HUDEP-2 (cell line): ENCODE results near the gene FGFRL1.
"Not testable (repeated sequence)": the region's sequence is repeated elsewhere in the genome, so short reads cannot be mapped to it uniquely, and the experiment has no call there.

ENCODE experiments used
- DNase-seq, 76 experiments: peaks; one replicate each; lab custom pipeline; 2025; ENCODE audit not compliant: unreplicated experiment in 76 of 76; lab: John Stamatoyannopoulos, UW

The FGFRL1 gene

DNA sequence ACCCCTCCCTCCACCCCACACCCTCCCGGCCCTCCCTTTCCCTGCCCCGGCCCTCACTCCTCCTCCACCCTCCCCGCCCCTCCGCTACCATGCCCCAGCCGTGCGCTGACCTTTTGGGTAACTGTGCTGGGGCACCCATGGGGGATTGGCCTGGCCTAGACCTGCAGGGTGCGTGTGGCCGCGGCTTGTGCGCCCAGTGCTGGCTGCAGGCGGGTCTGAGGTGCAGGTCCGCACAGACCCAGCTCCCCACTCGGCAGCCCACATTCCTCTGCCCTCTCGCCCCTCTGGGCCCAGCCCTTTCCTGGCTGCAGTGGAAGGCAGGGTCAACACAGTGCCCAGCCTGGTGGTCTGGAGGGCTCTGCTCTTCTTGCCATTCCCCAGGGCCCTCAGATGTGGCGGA lies 24.7 kb downstream of the FGFRL1 start:
- DNase-seq = peak in 1 of 76 experiments; percentile 24

DNA sequence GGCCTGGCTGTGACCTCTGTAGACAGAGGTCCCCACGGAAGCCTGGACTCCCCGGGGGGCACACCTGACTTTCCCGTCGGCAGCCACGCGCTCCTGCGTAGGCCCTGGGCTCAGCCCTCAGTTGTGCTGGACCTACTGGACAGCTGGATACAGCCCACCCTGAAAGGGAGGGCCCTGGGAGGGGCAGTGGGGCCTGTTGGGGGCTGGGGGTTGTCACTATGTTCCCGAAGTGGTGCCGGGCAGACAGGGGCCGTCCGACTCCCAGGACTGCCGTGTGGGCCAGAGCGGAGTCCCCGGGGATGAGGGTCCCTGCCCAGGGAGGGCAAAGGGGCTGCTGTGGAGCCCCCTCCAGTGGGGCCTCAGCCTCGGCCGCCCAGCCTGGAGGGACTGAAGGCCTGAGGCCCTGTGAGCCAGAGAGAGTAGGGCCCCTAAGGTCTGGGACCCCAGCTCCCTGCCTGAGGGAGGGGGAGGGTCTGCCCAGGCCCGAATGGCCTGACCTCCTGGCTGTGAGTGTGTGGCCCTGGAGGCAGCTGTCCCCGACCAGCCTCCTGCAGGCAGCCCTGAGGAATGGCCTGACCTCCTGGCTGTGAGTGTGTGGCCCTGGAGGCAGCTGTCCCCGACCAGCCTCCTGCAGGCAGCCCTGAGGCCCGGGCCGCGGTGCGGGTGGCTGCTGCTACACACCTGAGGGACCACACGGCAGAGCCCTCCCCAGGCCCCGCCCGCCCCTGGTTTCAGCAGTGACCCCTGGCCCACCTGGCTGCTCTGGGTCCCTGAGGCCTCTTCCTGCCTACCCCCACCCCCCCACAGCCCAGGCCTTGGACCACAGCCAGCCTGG lies 25.8 kb downstream of the FGFRL1 start:
- no peak for DNase-seq

DNA sequence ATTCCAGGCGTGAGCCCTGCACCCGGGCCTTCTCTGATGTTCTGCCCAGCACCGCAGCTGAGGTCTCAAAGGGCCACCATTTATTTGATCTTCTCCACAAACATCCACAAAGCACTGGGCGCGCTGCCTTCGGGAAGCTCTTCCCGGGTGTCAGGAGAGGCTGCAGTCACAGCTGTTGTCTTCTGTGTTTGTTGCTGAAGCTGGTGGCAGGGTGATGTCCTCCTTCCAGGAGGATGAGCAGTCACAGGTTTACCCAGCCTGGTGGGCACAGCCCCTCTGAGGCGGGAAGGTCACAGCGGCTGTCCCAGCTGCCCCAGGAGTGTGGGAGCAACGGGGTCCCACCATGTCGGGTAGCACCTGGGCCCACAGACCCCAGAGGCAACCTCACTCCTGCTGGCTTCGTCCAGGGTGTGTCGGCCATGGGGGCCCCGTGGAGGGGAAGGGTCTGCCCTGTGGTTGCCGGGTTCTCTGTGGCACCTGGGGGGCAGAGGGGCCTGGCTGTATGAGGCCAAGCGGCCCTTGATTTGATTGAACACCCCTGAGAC lies 27.6 kb downstream of the FGFRL1 start:
- no peak for DNase-seq

DNA sequence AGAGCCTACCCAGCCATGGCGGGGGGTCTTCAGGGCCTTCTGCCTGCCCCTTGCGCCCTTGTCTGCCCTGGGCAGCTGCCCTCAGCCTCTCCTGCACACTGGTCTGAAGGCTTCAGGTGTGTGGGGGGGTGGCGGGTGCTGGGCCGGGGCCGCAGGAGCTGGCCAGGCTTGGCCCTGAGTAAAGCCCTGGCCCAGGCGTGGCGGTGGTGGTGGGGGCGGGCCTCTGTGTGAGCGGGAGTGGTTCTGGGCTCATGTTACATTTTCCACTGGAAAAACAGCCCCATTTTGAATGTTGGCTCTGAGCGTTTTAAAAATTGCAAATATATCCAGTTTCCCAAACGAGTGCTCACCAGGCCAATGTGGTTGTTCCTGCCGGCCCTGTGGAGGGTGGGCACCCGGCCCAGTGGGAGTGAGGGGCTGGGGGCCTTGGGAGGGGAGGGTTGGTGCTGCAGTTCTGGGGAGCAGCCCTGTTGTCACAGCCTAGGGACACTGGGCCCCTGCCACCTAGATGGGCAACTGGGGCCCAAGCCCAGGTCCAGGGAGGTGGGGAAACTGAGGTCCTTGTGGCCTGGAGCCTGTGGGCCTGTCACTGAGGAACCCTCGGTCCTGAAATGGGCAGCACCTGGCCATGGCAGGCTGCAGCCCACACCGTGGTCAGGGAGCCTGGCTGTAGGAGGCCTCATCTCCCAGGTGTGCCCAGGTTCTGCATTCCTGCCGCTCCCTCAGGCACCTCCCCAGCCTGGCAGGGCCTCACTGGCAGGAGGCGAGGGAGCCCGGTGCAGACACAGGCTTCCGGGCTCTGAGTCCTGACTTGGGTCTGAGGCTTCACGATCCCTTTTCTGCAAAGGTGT lies 28.3 kb downstream of the FGFRL1 start:
- DNase-seq = peak in 18 of 76 experiments; percentile 10 to 45 (median 22)

DNA sequence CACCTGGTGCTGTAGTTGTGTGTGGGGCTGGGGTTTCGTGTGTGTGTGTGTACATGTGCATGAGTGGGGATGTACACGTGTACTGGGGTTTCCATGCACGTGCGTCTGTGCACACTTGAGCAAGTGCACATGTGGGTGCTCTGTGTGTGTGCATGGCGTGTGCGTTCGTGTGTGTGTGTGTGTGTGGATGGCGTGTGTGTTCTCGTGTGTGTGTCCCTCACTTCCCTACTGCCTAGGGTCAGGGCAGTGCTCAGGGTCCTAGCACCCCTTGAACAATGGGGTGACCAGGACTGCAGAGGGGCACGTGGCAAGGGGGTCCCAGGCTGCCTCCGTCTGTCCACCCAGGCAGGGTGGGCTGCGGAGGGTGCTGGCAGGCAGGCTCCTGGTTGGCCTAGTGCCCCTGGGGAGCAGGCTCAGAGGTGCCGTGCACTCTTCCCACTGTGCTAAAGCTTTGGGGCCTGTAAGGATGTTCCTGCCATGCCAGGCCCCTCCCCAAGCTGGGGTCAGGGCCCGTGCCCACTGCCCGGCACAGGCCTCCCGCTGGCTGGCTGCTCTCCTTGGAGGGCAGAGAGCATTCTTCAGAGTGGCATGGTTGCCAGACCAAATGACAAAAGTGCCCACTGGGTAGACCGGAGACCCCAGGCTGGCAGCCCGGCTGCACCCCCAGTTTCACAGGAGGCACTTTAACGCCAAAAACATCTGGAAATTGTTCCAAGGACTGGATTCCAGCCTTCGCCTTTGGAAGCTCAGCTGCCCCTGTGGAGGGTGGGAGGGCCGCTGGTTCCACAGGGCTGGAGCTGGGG lies 29.1 kb downstream of the FGFRL1 start:
- no peak for DNase-seq

DNA sequence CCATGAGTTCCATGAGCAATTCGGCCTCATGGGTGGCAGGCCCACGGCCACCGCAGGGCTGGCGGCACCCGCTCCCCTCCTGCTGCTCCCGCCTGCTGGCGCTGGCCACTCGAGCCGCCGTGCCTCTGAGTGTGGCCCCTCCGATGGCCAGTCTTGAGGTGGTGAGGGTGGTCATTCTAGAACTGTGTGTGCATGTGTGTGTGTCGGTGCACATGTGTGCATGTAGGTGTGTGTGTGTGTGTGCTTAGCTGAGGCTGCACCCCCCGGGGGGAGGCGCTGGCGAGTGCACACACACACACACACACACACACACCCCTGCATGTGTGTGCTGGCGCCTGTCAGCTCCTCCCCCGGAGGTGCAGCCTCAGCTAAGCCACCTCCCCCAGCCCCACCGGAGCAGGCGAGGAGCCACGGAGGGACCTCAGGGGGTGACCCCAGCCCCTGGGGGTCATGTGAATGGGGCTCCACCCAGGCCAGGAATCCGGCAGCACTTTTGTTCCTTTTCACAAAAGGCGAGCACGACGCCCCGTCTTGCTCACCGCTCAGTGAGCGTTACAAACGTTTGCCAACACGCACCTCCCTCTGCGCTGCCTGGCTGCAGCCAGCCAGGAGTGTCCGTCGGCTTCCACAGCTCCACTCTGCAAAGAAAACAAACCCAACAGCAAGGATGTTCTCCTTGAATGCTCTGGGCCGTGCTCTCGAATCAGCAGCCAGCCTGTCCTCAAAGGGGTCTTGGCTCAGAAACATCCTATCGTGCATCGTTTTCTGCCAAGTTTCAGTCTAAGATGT lies 29.9 kb downstream of the FGFRL1 start:
- DNase-seq = no peak

DNA sequence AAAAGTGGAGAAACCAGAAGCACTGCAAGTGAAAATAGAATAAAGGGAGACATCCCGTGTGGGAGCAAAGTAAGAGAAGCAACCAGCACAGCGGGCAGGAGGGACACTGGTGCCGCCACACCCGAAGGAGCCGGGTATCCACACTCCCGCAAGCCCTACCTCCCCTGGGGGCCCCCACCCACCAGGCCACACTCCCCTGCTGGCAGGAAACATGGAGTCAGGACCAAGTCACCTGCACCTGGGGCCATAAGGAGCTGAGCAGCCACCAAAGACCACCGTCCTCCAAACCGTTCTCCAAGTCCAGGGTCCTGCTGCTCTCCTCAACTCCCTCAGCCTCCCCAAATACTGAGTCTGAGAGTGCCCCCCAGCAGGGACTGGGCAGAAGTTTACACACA lies 30.5 kb downstream of the FGFRL1 start:
- no peak for DNase-seq

DNA sequence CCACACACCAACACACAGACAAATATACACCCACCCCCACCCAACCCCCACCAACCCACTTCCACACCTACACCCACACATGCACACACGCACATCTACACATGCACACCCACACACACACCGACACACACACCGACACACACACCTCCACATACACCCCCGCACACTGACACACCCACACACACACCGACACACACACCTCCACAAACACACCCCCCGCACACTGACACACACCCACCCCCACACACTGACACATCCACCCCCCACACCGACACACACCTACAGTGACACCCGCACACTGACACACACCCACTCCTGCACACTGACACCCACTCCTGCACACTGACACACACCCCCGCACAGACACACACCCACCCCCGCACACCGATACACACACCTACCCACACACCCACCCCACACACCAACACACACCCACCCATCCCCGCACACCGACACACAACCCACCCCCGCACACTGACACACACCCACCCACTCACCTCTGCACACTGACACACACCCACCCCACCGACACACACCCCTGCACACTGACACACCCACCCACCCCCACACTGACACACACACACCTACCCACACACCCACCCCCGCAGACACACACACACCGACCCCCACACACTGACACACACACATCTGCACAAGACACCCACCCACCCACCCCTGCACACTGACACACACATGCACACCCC lies 31.1 kb downstream of the FGFRL1 start:
- DNase-seq = no peak

DNA sequence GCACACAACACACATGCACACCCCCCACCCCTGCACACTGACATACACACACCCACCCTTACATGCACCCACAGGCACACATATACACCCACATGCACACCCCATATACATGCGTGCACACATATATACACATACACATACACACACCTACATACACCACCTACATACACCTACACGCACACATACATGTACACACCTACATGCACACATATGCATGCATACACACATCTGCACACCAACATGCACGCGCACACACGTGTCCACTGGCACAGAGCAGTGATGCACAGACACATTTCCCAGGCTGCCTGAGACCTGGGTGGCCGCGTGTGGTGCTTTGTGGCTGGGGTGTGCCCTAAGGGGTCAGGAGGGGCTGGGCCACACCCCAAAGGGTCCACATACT lies 31.7 kb downstream of the FGFRL1 start:
- no peak for DNase-seq

DNA sequence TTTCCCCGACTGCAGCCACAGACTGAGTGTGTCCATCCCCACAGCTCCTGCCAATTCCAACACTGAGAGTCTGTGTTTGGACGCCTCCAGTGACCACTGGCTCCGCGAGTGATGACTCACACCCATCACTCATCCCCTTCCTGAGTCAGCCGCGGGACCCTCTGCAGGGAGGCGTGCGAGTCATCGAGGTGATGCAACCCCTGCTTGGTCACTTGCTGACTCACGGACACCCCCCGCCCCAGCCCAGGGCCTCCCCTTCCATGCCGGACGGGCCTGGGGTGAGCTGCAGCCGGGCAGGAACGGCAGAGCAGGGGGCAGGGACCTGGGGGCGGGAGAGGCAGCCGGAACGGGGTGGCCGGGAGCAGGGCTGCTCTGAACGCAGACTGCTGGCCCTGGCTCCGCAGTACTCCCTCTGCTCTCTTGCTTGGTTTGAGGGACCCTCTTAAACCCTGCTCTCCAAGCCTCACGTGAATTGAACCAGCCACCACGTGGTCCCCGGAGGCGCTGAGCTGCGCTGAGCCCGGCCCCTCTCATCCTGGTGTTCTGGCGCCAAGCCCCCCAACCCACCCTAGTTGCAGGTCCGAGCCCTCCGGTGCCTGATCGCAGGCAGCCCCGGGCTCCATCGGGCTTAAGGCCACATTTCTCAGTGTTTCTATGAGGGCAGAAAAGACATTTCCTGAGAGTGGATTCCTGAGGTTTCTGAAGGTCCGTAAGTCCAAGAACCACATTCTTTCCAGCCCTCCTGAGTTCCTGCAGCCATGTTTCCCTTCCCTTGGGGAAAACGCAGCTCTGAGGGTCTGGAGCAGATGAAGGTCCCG lies 32.4 kb downstream of the FGFRL1 start:
- peak in 8 of 76 experiments; percentile 11 to 36 (median 22) for DNase-seq

DNA sequence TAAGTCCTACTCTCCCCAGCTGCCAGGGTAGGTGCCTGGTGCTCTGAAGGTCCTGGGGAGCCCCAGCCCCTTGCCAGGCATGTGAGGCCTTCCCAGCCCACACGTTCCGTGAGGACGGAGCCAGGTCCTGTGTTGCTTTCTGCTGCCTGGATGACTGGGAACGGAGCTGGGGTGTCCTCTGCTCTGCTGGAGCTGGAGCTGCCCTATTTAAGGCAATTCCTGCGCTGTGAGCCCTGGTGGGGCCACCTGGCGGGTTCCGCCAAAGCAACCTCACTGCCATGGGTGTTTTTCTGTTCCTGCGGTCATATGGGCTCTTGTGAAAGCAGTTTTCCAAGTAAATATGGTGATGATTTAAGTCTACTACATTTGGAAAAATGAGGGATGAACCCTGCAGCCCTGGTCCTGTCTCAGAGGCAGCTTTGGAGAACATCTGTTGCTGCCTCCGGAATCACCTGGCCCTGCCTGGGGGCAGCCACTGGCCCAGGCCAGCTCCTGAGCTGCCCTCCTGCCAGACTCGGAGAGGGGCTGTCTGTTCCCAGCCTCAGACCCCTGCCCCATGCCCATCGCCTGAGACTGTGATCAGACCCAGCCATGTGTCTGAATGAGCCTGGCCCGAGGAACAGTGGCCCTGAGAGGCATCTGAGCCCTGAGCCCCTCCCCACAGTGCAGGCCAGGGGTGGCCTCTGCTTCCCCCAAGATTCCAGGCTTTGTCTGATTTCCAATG lies 33.2 kb downstream of the FGFRL1 start:
- no peak for DNase-seq

DNA sequence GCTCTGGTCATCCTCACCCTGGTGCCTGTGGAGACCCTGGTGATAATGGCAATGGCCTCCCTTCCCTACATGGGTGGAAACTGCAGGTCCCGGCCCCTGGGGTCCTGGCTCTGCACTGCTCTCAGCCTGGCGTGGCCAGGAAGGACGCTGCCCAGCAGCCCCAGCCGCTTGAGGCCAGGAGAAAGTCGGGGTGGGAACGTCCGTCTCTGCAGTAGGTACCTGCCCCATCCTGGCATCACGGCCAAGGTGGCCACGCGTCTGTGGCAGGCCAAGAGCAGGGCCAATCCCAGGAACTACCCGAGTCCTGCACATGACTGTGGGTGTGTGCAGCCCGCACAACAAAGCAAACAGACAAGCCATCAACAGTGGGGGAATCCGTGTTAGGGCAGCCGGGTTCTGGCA lies 33.8 kb downstream of the FGFRL1 start:
- no peak for DNase-seq

DNA sequence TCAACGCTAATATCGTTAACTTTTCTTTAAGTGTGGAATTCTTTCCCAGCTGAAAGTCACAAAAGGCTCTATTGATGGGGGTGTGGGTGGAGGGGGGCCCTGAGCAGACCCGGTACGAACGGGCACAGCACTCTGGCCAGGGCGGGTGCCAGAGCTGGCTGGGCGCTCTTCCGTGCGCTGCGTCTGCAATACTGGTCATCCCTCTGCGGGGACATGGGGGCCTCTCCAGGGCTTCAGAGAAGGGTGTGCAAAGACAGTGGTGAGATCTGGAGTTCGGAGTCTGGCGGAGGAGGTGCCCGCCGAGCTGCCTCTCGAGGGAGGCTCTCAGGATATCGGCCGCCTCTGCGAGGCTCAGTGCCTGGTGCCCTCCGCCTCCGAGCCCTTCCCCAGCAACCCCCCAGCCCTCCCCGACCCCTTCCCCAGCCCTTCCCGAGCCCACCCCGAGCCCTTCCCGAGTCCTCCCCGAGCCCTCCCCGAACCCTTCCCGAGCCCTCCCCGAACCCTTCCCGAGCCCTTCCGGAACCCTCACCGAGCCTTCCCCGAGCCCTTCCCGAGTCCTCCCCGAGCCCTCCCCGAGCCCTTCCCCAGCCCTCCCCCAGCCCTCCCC lies 34.3 kb downstream of the FGFRL1 start:
- DNase-seq = no peak

DNA sequence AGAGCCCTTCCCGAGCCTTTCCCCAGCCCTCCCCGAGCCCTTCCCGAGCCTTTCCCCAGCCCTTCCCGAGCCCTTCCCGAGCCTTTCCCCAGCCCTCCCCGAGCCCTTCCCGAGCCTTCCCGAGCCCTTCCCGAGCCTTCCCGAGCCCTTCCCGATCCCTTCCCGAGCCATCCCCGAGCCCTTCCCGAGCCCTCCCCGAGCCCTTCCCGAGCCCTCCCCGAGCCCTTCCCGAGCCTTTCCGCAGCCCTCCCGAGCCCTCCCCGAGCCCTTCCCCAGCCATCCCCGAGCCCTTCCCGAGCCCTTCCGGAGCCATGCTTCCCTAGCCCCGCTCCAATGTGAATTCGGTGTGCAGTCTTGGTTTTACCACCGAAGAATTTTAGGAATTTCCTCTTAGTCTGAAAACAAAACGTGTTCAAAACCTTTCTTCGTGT lies 35.2 kb downstream of the FGFRL1 start:
- not testable (repeated sequence) for DNase-seq

DNA sequence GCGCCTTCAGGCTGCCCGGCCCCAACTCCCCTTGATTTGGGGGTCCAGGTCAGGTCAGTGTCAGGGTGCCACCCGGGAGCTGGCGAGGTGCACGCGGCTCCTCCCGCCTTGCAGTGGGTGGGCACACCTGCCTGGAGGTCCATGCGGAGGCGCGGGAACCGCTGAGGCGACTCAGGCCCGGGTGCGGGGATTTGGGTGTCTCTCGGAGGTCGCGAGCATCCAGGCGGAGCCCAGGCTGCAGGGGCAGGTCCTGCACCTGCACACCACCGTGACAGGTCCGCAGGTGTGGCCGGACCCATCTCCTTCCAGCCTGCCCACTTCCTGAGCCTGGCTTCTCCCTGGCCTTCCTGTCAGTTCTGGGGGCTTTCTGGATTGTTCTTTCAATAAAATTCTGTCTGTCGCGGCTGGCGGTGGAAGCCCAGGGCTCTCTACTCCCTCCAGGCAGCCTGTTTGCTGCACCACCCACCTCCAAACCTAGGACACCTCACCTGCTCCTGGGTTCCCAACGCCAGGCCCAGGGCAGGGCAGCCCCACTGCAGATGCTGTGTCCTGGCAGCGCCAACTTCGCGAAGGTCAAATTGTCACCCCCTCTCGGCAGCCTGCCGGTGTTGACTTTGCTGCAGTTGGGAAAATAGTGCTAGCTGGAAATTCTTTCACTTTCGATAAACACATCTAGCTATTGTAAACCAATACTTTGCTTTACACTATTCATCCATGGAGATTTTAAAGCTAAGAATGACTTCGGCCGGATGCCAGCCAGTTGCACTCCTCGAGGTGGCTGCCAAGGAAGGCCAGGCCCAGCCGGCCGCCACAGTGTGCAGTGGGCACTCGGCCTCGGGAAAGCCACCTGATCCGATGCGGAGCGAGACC lies 35.9 kb downstream of the FGFRL1 start:
- DNase-seq = no peak

DNA sequence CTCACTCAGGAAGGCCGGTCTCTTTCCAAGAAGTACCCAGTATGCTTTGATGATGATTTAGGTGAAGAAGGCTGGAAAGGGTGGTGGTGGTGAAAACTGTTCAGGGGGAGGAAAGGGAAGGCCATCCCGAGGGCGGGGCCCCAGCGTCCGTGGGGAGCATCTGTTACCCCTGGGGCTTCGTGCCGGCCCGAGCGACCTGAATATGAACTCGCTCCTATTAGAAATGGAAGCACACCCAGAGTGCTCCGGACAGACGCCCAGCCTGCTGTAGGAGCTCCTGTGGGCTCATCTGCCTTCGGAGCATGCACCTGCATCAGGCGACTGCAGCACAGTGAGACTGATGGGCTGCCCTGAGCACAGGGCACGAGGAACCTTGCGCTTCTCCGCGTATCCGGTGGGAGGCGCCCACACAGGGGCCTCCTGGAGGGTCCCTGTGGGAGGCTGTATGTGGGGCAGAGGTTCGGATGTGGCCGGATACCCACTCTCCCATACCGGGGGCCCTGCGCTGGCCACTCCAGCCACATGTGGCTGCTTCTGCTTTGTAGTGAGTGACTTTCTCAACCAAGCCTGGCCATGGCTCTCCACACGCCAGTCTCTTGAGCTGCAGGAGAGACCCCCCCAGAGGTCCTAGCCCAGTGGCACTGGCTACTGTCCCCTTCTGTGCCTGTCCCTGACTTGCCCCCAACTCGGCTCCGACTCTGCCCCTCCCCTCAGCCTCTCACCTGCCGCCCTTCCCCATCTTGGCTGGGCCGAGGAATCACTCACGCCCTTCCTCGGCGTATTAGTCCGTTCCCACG lies 36.7 kb downstream of the FGFRL1 start:
- DNase-seq = no peak
